ENCODE measurements around the gene PSMG4.
A peak's percentile ranks its signal among the peaks of the same experiment; 100 is the strongest.

Gene PSMG4

DNA sequence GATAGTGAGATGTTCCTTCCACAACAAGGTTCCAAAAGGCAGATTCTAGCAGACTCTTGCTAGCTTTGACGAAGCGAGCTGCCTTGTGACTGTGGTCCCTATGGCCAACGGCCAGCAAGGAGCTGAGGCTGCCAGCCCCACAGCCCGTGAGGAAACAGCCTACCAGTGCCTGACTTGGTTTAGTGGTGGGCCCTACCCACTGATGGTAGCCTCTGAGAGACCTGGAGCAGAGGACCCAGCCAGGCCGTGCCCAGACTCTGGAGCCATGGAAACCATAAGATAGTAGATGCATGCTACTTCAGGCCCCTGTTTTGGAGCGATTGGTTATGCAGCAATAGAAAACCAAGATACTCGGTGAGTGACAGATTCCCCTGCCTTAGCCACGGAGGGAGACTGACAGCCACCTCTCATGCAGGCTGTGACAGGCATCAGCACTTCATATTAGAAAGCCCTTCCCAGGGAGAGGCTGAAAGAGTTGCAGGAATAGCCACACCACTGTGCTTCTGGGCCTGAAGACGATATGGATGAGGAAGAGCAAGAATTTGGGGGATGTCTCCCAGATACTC lies 19.2 kb downstream of the PSMG4 start:
- Histone ChIP-seq H3K9me3 (ENCODE audit: severe bottlenecking) (no peaks in the 10 kb centered on the region), H3K27ac (ENCODE audit: poor library complexity, severe bottlenecking) (no peak overlapping the region), H3K27me3 (ENCODE audit: insufficient read depth, poor library complexity, severe bottlenecking) (no peaks in the 10 kb centered on the region), H3K36me3 (ENCODE audit: low read depth) (no peaks in the 10 kb centered on the region), H3K4me3 (ENCODE audit: severe bottlenecking) (no peak overlapping the region), H3K4me1 (ENCODE audit: insufficient read depth, poor library complexity, severe bottlenecking) (peaks cover 12% of the 10 kb centered on the region)
- DNase-seq (ENCODE audit: low spot score) = no peak
- no peak for ATAC-seq (ENCODE audit: low read depth)
- TF ChIP-seq, protein P1, sequence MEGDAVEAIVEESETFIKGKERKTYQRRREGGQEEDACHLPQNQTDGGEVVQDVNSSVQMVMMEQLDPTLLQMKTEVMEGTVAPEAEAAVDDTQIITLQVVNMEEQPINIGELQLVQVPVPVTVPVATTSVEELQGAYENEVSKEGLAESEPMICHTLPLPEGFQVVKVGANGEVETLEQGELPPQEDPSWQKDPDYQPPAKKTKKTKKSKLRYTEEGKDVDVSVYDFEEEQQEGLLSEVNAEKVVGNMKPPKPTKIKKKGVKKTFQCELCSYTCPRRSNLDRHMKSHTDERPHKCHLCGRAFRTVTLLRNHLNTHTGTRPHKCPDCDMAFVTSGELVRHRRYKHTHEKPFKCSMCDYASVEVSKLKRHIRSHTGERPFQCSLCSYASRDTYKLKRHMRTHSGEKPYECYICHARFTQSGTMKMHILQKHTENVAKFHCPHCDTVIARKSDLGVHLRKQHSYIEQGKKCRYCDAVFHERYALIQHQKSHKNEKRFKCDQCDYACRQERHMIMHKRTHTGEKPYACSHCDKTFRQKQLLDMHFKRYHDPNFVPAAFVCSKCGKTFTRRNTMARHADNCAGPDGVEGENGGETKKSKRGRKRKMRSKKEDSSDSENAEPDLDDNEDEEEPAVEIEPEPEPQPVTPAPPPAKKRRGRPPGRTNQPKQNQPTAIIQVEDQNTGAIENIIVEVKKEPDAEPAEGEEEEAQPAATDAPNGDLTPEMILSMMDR (IDR thresholded peaks at IDR 0.05; ENCODE audit: poor library complexity, severe bottlenecking) = no peak

DNA sequence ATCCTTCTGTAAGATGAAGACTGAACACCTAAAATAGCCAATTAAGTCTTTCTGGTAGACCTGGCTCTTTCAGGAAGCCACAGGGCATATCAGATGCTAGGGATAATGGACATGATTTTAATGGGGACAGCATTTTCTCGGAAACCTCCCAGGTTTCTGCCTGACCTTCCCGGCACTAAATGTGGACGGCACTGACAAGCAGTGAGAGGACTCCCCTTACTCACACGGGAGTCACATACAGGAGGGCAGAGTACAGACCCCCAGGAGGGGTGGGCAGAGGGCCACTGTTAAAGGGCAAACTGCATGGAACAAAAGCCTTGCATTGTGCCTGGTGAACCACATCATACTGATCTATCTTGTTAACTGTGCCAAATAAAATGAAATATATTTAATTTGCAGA lies 19.9 kb downstream of the PSMG4 start:
- peaks cover 12% of the 10 kb centered on the region for H3K4me1 ChIP-seq (ENCODE audit: insufficient read depth, poor library complexity, severe bottlenecking)
- no peak overlapping the region for H3K27ac ChIP-seq (ENCODE audit: poor library complexity, severe bottlenecking)
- DNase-seq (ENCODE audit: low spot score) = no peak
- no peaks in the 10 kb centered on the region for H3K27me3 ChIP-seq (ENCODE audit: insufficient read depth, poor library complexity, severe bottlenecking)
- H3K4me3 ChIP-seq (ENCODE audit: severe bottlenecking) = no peak overlapping the region
- TF ChIP-seq, protein P1 (IDR thresholded peaks at IDR 0.05; ENCODE audit: poor library complexity, severe bottlenecking) = no peak
- H3K9me3 ChIP-seq (ENCODE audit: severe bottlenecking) = no peaks in the 10 kb centered on the region
- no peaks in the 10 kb centered on the region for H3K36me3 ChIP-seq (ENCODE audit: low read depth)
- ATAC-seq (ENCODE audit: low read depth) = no peak

DNA sequence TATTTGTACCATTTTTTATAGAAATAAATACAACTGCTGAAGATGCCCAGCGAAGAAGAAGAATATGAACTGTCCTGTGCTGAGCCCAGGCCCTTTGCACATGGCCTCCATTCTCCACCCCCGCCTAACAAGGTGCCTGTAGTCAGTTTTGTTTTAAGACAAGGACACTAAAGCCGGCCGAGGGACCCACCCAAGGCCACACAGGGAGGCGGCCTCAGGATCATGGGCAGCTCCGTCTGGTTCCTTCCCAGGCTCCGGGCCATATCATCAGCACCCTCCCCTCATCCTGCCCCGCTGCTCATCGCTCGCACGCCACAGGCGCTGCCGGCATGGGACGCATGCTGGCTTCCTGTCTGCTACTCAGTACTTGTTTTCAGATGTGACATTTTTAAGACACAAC lies 21.3 kb downstream of the PSMG4 start:
- Histone ChIP-seq H3K27me3 (ENCODE audit: insufficient read depth, poor library complexity, severe bottlenecking) (no peaks in the 10 kb centered on the region), H3K36me3 (ENCODE audit: low read depth) (no peaks in the 10 kb centered on the region), H3K4me3 (ENCODE audit: severe bottlenecking) (no peak overlapping the region), H3K9me3 (ENCODE audit: severe bottlenecking) (no peaks in the 10 kb centered on the region), H3K27ac (ENCODE audit: poor library complexity, severe bottlenecking) (no peak overlapping the region), H3K4me1 (ENCODE audit: insufficient read depth, poor library complexity, severe bottlenecking) (peaks cover 12% of the 10 kb centered on the region)
- ATAC-seq (ENCODE audit: low read depth) (no peak), DNase-seq (ENCODE audit: low spot score) (no peak)
- TF ChIP-seq, protein P1 (IDR thresholded peaks at IDR 0.05; ENCODE audit: poor library complexity, severe bottlenecking) = no peak

DNA sequence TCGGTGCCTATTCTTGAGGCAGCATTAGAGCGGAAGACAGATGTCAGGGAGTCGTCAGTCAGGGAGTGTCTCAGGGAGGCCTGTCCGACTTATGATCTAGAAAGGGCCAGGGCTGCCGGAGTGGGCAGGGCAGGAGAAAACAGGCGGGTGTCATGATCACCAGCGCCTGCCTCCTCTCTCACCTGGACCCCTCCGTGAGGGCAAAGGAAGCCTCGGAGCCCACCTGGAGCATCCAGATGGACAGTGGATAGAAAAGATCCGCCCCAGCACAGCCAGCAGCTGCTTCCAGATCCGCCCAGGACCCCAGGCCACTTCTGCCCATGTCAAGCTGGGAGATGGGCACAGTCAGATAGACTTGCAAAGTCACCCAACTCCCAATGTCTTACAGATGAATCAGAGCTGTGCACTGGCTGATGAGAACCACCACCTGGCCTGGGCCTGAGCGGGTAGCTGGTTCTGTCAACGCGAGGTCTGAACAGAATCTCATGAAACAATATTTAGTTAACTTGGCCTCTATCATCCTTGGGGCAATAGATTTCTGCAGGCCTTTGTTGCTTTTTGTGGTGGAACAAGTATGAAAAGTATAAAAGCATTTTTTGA lies 22.2 kb downstream of the PSMG4 start:
- TF ChIP-seq, protein P1 (IDR thresholded peaks at IDR 0.05; ENCODE audit: poor library complexity, severe bottlenecking) = no peak
- H3K27ac ChIP-seq (ENCODE audit: poor library complexity, severe bottlenecking) = peak overlapping the region; percentile 44
- H3K27me3 ChIP-seq (ENCODE audit: insufficient read depth, poor library complexity, severe bottlenecking) = no peaks in the 10 kb centered on the region
- H3K36me3 ChIP-seq (ENCODE audit: low read depth) = no peaks in the 10 kb centered on the region
- no peaks in the 10 kb centered on the region for H3K9me3 ChIP-seq (ENCODE audit: severe bottlenecking)
- DNase-seq (ENCODE audit: low spot score) (peak; percentile 30), ATAC-seq (ENCODE audit: low read depth) (no peak)
- peaks cover 12% of the 10 kb centered on the region for H3K4me1 ChIP-seq (ENCODE audit: insufficient read depth, poor library complexity, severe bottlenecking)
- H3K4me3 ChIP-seq (ENCODE audit: severe bottlenecking) = no peak overlapping the region

Data from RWPE2 (cell line).